HepG2 (cell line): ENCODE measurements around the gene HEPHL1.

Experiments
- CTCF ChIP-seq: sonication (generic); formaldehyde crosslinking; IDR thresholded peaks from 2 replicates; pipeline ENCODE4 v1.5.0; 2020; ENCODE audit warnings: mild to moderate bottlenecking, missing genetic modification reagents, moderate library complexity
- EP300 ChIP-seq, 3 experiments: sonication (generic) in 1 of 3; formaldehyde crosslinking in 1 of 3; IDR thresholded peaks; 2 replicates each; pipeline versions ENCODE4 v1.5.1 to v1.6.1; 2011 to 2020; ENCODE audit warnings: low read depth in 2 of 3, low read length in 2 of 3, borderline replicate concordance in 1 of 3, improper control_type of control experiment in 1 of 3, mild to moderate bottlenecking in 1 of 3, missing genetic modification reagents in 1 of 3, moderate library complexity in 1 of 3
- MAFK ChIP-seq, 2 experiments: IDR thresholded peaks in 1 of 2; conservative IDR thresholded peaks in 1 of 2; 2 replicates each; pipeline ENCODE4 v1.6.1; 2011; ENCODE audit warnings: improper control_type of control experiment in 2 of 2, low read length in 2 of 2
- PCBP2 ChIP-seq: fragments of 200-400 bp; formaldehyde crosslinking; optimal IDR thresholded peaks from 2 replicates; pipeline ENCODE3; 2018; ENCODE audit warnings: low read length, low read depth; ENCODE audit not compliant: poor library complexity, severe bottlenecking
- ZNF660 ChIP-seq: sonication (generic); formaldehyde crosslinking; IDR thresholded peaks from 2 replicates; pipeline ENCODE4 v1.5.1; 2020; ENCODE audit warnings: mild to moderate bottlenecking, low read depth, missing genetic modification reagents, borderline replicate concordance
- TF ChIP-seq, protein P1 (sequence below): sonication (generic); formaldehyde crosslinking; IDR thresholded peaks from 2 replicates; pipeline ENCODE4 v1.4.0; 2020; ENCODE audit warnings: missing genetic modification reagents

DNA sequence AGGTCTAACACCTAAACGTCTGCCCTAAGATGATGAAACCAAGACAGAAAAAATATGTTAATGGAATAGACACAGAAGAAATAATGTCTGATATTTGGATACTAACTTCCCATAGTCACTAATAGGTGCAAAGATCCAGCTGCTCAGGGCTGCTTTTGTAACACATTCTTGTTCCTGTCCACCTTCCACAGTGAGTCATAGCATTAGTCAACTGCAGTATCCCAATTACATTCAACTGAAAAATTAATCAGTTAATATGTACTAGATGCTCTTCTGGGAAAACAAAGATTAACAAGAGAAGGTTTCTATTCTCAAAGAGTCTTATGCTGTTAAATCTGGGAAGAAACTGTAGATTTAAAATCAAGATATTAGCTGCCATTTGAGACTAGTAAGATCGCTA lies 47.6 kb downstream of the HEPHL1 start:
- no peak for TF ChIP-seq CTCF (CRISPR knock-in tag)
- TF ChIP-seq PCBP2: no peak
- TF ChIP-seq ZNF660: no peak
- no peak for TF ChIP-seq MAFK (conservative IDR thresholded peaks at IDR 0.05 in 1 of 2, IDR thresholded peaks at IDR 0.05 in 1 of 2; ENCODE audit: low read length in 2 of 2)
- TF ChIP-seq EP300 (IDR thresholded peaks at IDR 0.05; ENCODE audit: low read depth in 2 of 2, low read length in 2 of 2): no peak
- TF ChIP-seq EP300 (CRISPR knock-in tag; IDR thresholded peaks at IDR 0.05; ENCODE audit: borderline replicate concordance): no peak
- TF ChIP-seq, protein P1, sequence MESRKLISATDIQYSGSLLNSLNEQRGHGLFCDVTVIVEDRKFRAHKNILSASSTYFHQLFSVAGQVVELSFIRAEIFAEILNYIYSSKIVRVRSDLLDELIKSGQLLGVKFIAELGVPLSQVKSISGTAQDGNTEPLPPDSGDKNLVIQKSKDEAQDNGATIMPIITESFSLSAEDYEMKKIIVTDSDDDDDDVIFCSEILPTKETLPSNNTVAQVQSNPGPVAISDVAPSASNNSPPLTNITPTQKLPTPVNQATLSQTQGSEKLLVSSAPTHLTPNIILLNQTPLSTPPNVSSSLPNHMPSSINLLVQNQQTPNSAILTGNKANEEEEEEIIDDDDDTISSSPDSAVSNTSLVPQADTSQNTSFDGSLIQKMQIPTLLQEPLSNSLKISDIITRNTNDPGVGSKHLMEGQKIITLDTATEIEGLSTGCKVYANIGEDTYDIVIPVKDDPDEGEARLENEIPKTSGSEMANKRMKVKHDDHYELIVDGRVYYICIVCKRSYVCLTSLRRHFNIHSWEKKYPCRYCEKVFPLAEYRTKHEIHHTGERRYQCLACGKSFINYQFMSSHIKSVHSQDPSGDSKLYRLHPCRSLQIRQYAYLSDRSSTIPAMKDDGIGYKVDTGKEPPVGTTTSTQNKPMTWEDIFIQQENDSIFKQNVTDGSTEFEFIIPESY (CRISPR knock-in tag): no peak
